Kidney (tissue), 14 donors: ENCODE results near the gene RBM23. TPM values are rescaled to one million over a fixed set of nuclear protein-coding genes. Genes with fewer than 3 reads are reported as not detected.

Experiments
- DNase-seq, 5 donors: peaks; one replicate each; pipeline ENCODE4 v3.0.0-alpha.2; 2013 to 2020
- FAIRE-seq: peaks from 2 replicates; lab custom pipeline; 2012; peaks lifted over from hg19 to GRCh38; lab: Jason Lieb, UNC
- H3K27ac ChIP-seq, 2 donors: one replicate each; pipeline ENCODE4 v1.7.0; 2013; ENCODE audit warnings: low read depth in 2 of 2, low read length in 2 of 2, inconsistent platforms in 1 of 2
- H3K27me3 ChIP-seq: one replicate; pipeline ENCODE4 v1.7.1; 2013; ENCODE audit warnings: low read length, inconsistent platforms; ENCODE audit not compliant: control insufficient read depth, insufficient read depth
- H3K36me3 ChIP-seq, 3 donors: one replicate each; pipeline versions ENCODE4 v1.7.0 to v1.7.1; 2013; ENCODE audit warnings: low read length in 3 of 3, control low read depth in 1 of 3, inconsistent platforms in 1 of 3; ENCODE audit not compliant: insufficient read depth in 3 of 3, control insufficient read depth in 2 of 3
- H3K4me1 ChIP-seq, 3 donors: one replicate each; pipeline versions ENCODE4 v1.7.0 to v1.7.1; 2013; ENCODE audit warnings: low read length in 3 of 3, inconsistent platforms in 1 of 3, low read depth in 1 of 3; ENCODE audit not compliant: control insufficient read depth in 2 of 3, insufficient read depth in 2 of 3
- H3K4me3 ChIP-seq, 3 donors: one replicate each; pipeline versions ENCODE4 v1.7.0 to v1.8.1; 2013; ENCODE audit warnings: low read length in 3 of 3, control low read depth in 1 of 3, inconsistent platforms in 1 of 3
- H3K9ac ChIP-seq, 3 donors: one replicate each; pipeline versions ENCODE4 v1.7.0 to v1.7.1; 2013; ENCODE audit warnings: low read length in 3 of 3, control low read depth in 1 of 3, inconsistent platforms in 1 of 3
- H3K9me3 ChIP-seq, 3 donors: one replicate each; pipeline versions ENCODE4 v1.7.0 to v1.7.1; 2013; ENCODE audit warnings: low read length in 3 of 3, control low read depth in 1 of 3, inconsistent platforms in 1 of 3; ENCODE audit not compliant: control insufficient read depth in 2 of 3, insufficient read depth in 1 of 3
- intact Hi-C: fragments of 100-400 bp; cut with DNase I; formaldehyde crosslinking; loops from one replicate; pipeline ENCODE4 v1.11.1; 2022
- polyA plus RNA-seq: library from polyadenylated mRNA; stranded (reverse); fragments of 350-450 nt; fragmentation: Illumina TruSeq; extraction: RNeasy Lipid Tissue Mini Kit (QIAGEN cat#74804); gene quantifications from one replicate; pipeline ENCODE4 v1.2.3, GENCODE V29; 2014; ENCODE audit warnings: low read depth, low replicate concordance; ENCODE audit not compliant: insufficient read depth
- total RNA-seq: library from RNA; stranded (reverse); fragmentation: NEBNext Ultra II Directional; extraction: Animal tissue kit (Norgen Biotek cat#: 25700); gene quantifications from one replicate; pipeline ENCODE4 v1.2.1, GENCODE V29; 2021
- TF ChIP-seq, protein P1 (sequence below): IDR thresholded peaks from 3 replicates; pipeline ENCODE4 v1.5.1; 2012; ENCODE audit warnings: mild to moderate bottlenecking, moderate library complexity, borderline replicate concordance; ENCODE audit not compliant: insufficient read depth; ENCODE audit errors: extremely low read depth
- donor health status: control.
- donor health status: control.
- donor health status: control.
- donor health status: control.
- donor health status: control.
- donor health status: DM: yes; HTN: yes; CAD: no.
- donor health status: Normal renal cell carcinoma (clear cell type).

The RBM23 gene
- total and polyA plus RNA-seq, 2 donors from 2014 or later: 44.8 to 93.6 TPM

GRCh38 chr14:22847661-22848341, 71.1 kb downstream of the RBM23 start:
- peaks cover 9 to 29% (median 10%) of the 10 kb centered on the region in 3 donors for H3K36me3 ChIP-seq
- no peak overlapping the region for H3K4me3 ChIP-seq
- H3K4me1 ChIP-seq: peaks cover 3 to 17% (median 10%) of the 10 kb centered on the region in 3 donors
- peak in 2 of 5 donors; percentile 31 to 45 for DNase-seq
- no peaks in the 10 kb centered on the region for H3K9me3 ChIP-seq
- peak overlapping the region; percentile 74 to 80 for H3K27ac ChIP-seq
- H3K9ac ChIP-seq: peak overlapping the region in 1 of 3 donors; percentile 46
- H3K27me3 ChIP-seq: no peaks in the 10 kb centered on the region
- intact Hi-C loops: no loop called here
- FAIRE-seq: no peak
- TF ChIP-seq, protein P1, sequence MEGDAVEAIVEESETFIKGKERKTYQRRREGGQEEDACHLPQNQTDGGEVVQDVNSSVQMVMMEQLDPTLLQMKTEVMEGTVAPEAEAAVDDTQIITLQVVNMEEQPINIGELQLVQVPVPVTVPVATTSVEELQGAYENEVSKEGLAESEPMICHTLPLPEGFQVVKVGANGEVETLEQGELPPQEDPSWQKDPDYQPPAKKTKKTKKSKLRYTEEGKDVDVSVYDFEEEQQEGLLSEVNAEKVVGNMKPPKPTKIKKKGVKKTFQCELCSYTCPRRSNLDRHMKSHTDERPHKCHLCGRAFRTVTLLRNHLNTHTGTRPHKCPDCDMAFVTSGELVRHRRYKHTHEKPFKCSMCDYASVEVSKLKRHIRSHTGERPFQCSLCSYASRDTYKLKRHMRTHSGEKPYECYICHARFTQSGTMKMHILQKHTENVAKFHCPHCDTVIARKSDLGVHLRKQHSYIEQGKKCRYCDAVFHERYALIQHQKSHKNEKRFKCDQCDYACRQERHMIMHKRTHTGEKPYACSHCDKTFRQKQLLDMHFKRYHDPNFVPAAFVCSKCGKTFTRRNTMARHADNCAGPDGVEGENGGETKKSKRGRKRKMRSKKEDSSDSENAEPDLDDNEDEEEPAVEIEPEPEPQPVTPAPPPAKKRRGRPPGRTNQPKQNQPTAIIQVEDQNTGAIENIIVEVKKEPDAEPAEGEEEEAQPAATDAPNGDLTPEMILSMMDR: no peak

- TF ChIP-seq, protein P1: no peak
- Histone ChIP-seq H3K27me3 (no peaks in the 10 kb centered on the region), H3K9me3 (no peaks in the 10 kb centered on the region), H3K4me1 (peaks cover 3 to 16% (median 10%) of the 10 kb centered on the region in 3 donors), H3K4me3 (no peak overlapping the region), H3K9ac (no peak overlapping the region), H3K27ac (no peak overlapping the region), H3K36me3 (peaks cover 9 to 37% (median 19%) of the 10 kb centered on the region in 3 donors)
- intact Hi-C loops: no loop called here
- DNase-seq: no peak
- no peak for FAIRE-seq
These were observed 72.1 kb downstream of the RBM23 start for GRCh38 chr14:22846811-22847307.

DNA sequence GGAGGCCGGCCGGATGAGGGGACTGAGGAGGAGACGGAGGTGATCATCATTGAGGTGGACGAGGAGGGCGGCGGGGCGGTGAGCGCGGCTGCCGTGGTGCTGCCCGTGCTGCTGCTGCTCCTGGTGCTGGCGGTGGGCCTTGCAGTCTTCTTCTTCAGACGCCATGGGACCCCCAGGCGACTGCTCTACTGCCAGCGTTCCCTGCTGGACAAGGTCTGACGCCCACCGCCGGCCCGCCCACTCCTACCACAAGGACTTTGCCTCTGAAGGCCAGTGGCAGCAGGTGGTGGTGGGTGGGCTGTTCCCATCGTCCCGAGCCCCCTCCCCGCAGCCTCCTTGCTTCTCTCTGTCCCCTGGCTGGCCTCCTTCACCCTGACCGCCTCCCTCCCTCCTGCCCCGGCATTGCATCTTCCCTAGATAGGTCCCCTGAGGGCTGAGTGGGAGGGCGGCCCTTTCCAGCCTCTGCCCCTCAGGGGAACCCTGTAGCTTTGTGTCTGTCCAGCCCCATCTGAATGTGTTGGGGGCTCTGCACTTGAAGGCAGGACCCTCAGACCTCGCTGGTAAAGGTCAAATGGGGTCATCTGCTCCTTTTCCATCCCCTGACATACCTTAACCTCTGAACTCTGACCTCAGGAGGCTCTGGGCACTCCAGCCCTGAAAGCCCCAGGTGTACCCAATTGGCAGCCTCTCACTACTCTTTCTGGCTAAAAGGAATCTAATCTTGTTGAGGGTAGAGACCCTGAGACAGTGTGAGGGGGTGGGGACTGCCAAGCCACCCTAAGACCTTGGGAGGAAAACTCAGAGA, 72.9 kb downstream of the RBM23 start:
- Histone ChIP-seq H3K36me3 (peaks cover 13 to 44% (median 24%) of the 10 kb centered on the region in 3 donors), H3K9ac (no peak overlapping the region), H3K4me3 (no peak overlapping the region), H3K9me3 (no peaks in the 10 kb centered on the region), H3K27ac (no peak overlapping the region), H3K27me3 (no peaks in the 10 kb centered on the region), H3K4me1 (peaks cover 3 to 10% (median 9%) of the 10 kb centered on the region in 3 donors)
- TF ChIP-seq, protein P1: no peak
- intact Hi-C loops: no loop called here
- FAIRE-seq: no peak
- DNase-seq: peak in 2 of 5 donors; percentile 24 to 70
